Liver (tissue), 3 donors: Measurements from ENCODE around the gene MAP3K3.

Experiments
- CTCF ChIP-seq: fragments of 150-350 bp; IDR thresholded peaks from 2 replicates; pipeline ENCODE4 v1.5.1; 2017; ENCODE audit warnings: improper control_type of control experiment, low read depth, low read length; ENCODE audit not compliant: missing input control
- FOXA1 ChIP-seq: IDR thresholded peaks from 2 replicates; pipeline ENCODE4 v1.6.1; 2016; ENCODE audit warnings: antibody characterized with exemption
- HNF4G ChIP-seq: IDR thresholded peaks from 2 replicates; pipeline ENCODE4 v1.6.1; 2016; ENCODE audit warnings: antibody characterized with exemption
- RAD21 ChIP-seq, 2 donors: IDR thresholded peaks; 2 replicates each; pipeline ENCODE4 v1.6.1; 2016; ENCODE audit warnings: antibody characterized with exemption in 2 of 2, mild to moderate bottlenecking in 2 of 2
- SP1 ChIP-seq: IDR thresholded peaks from 2 replicates; pipeline ENCODE4 v1.6.1; 2018; ENCODE audit warnings: antibody characterized with exemption, mild to moderate bottlenecking
- TF ChIP-seq, protein P1 (sequence below): IDR thresholded peaks from 2 replicates; pipeline ENCODE4 v1.6.1; 2016; ENCODE audit warnings: antibody characterized with exemption
- TF ChIP-seq, protein P2 (sequence below): IDR thresholded peaks from 2 replicates; pipeline ENCODE4 v1.6.1; 2016; ENCODE audit warnings: antibody characterized with exemption
- TF ChIP-seq, protein P3 (sequence below): IDR thresholded peaks from 2 replicates; pipeline ENCODE4 v1.6.1; 2016; ENCODE audit warnings: antibody characterized with exemption, mild to moderate bottlenecking
- donor health status: healthy.
- donor health status: healthy.

DNA sequence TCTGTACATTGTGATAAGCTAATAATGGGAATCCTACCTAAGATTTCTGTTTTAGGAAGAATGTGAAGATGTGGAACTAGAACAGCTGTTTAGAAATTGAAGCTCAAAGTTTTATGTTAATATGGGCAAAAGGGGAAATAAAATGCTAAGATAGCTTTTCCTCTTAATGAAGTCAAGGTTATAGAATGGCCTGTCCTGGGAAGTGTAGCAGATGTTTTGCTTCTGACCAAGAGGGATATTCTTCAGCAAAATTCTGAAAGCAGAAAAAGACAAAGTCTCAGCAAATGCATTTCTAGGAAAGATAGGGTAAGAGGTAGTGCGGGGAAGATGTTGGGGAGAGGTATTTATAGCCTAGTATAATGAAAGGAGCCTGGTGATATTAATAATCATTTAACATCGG is 13.1 kb downstream of the MAP3K3 start:
- TF ChIP-seq CTCF: no peak
- no peak for TF ChIP-seq FOXA1
- TF ChIP-seq, protein P1, sequence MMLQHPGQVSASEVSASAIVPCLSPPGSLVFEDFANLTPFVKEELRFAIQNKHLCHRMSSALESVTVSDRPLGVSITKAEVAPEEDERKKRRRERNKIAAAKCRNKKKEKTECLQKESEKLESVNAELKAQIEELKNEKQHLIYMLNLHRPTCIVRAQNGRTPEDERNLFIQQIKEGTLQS: no peak
- TF ChIP-seq, protein P2, sequence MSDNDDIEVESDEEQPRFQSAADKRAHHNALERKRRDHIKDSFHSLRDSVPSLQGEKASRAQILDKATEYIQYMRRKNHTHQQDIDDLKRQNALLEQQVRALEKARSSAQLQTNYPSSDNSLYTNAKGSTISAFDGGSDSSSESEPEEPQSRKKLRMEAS: no peak
- TF ChIP-seq, protein P3, sequence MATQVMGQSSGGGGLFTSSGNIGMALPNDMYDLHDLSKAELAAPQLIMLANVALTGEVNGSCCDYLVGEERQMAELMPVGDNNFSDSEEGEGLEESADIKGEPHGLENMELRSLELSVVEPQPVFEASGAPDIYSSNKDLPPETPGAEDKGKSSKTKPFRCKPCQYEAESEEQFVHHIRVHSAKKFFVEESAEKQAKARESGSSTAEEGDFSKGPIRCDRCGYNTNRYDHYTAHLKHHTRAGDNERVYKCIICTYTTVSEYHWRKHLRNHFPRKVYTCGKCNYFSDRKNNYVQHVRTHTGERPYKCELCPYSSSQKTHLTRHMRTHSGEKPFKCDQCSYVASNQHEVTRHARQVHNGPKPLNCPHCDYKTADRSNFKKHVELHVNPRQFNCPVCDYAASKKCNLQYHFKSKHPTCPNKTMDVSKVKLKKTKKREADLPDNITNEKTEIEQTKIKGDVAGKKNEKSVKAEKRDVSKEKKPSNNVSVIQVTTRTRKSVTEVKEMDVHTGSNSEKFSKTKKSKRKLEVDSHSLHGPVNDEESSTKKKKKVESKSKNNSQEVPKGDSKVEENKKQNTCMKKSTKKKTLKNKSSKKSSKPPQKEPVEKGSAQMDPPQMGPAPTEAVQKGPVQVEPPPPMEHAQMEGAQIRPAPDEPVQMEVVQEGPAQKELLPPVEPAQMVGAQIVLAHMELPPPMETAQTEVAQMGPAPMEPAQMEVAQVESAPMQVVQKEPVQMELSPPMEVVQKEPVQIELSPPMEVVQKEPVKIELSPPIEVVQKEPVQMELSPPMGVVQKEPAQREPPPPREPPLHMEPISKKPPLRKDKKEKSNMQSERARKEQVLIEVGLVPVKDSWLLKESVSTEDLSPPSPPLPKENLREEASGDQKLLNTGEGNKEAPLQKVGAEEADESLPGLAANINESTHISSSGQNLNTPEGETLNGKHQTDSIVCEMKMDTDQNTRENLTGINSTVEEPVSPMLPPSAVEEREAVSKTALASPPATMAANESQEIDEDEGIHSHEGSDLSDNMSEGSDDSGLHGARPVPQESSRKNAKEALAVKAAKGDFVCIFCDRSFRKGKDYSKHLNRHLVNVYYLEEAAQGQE: no peak
- no peak for TF ChIP-seq RAD21 (IDR thresholded peaks at IDR 0.05)
- TF ChIP-seq HNF4G: no peak
- TF ChIP-seq SP1: no peak
